ENCODE data around the gene SYT11.

- no peak for TF ChIP-seq CTCF (IDR thresholded peaks at IDR 0.05)
- TF ChIP-seq POLR2A (IDR thresholded peaks at IDR 0.05): no peak
These were observed 2.5 kb downstream of the SYT11 start for GRCh38 chr1:155861896-155862295.
